GM18868 (cell line): ENCODE data around the gene WBP4.
"Not testable (repeated sequence)": the region's sequence is repeated elsewhere in the genome, so short reads cannot be mapped to it uniquely, and the experiment has no call there.

Experiments used
- ATAC-seq: cut with Tn5 transposase; IDR thresholded peaks from one replicate; pipeline ENCODE4 v1.9.1; 2021; ENCODE audit warnings: mild to moderate bottlenecking, moderate library complexity; ENCODE audit not compliant: unreplicated experiment

WBP4 gene

GRCh38 chr13:41075485-41075884 lies 14.2 kb downstream of the WBP4 start:
- no peak for ATAC-seq

- no peak for ATAC-seq
These were observed 16.2 kb downstream of the WBP4 start for GRCh38 chr13:41077475-41077874.

- ATAC-seq: no peak
These were observed 18.4 kb downstream of the WBP4 start for GRCh38 chr13:41079725-41080124.

- ATAC-seq: no peak
These were observed 24.8 kb downstream of the WBP4 start for GRCh38 chr13:41085961-41086585.

GRCh38 chr13:41095681-41096080 lies 34.4 kb downstream of the WBP4 start:
- ATAC-seq: not testable (repeated sequence)

GRCh38 chr13:41098761-41099160 lies 37.5 kb downstream of the WBP4 start:
- ATAC-seq: no peak

- ATAC-seq: no peak
These were observed 38.7 kb downstream of the WBP4 start for GRCh38 chr13:41099986-41100385.

GRCh38 chr13:41107104-41107571 lies 45.8 kb downstream of the WBP4 start:
- no peak for ATAC-seq

- ATAC-seq: no peak
These were observed 46.3 kb downstream of the WBP4 start for GRCh38 chr13:41107584-41108014.

GRCh38 chr13:41111454-41111853 lies 50.1 kb downstream of the WBP4 start:
- no peak for ATAC-seq

GRCh38 chr13:41117869-41118268 lies 56.6 kb downstream of the WBP4 start:
- ATAC-seq: no peak

GRCh38 chr13:41122838-41123237 lies 61.5 kb downstream of the WBP4 start:
- no peak for ATAC-seq

GRCh38 chr13:41127701-41128100 lies 66.4 kb downstream of the WBP4 start:
- no peak for ATAC-seq

GRCh38 chr13:41130356-41130755 lies 69.0 kb downstream of the WBP4 start:
- no peak for ATAC-seq

GRCh38 chr13:41131189-41131588 lies 69.9 kb downstream of the WBP4 start:
- ATAC-seq: not testable (repeated sequence)

GRCh38 chr13:41131660-41132511 lies 70.6 kb downstream of the WBP4 start:
- ATAC-seq: peak; percentile 13

GRCh38 chr13:41132512-41133152 lies 71.3 kb downstream of the WBP4 start, which contains the start of gene KBTBD6:
TSS of gene KBTBD6 (minus strand) at chr13:41132802. CDS start at chr13:41132511, 291 bp downstream.
- ATAC-seq: peak; percentile 98
